Frontal cortex (tissue), 4 donors: Measurements from ENCODE around the gene PRKCH. TPM values are rescaled to one million over a fixed set of nuclear protein-coding genes. Genes with fewer than 3 reads are reported as not detected.
"Not testable (repeated sequence)": the region's sequence is repeated elsewhere in the genome, so short reads cannot be mapped to it uniquely, and the experiment has no call there.

Experiments
- DNase-seq, 2 donors: peaks; one replicate each; pipeline ENCODE4 v3.0.0; 2012; ENCODE audit warnings: low spot score in 2 of 2
- FAIRE-seq: peaks from 2 replicates; lab custom pipeline; 2012; peaks lifted over from hg19 to GRCh38; lab: Jason Lieb, UNC
- total RNA-seq: library from RNA; depleted of rRNA; stranded (reverse); fragments of >200 nt; gene quantifications from one replicate; pipeline ENCODE4 v1.2.3, GENCODE V29; 2014
- donor health status: control.
- donor health status: control.
- donor health status: control.

PRKCH gene
- total RNA-seq, 1 donor from 2014 or later: 21.6 TPM

GRCh38 chr14:61409782-61410181 is 88.4 kb downstream of the PRKCH start:
- DNase-seq (no peak), FAIRE-seq (no peak)

GRCh38 chr14:61415934-61416333 is 94.6 kb downstream of the PRKCH start:
- not testable (repeated sequence) for FAIRE-seq, DNase-seq

GRCh38 chr14:61416591-61416990 is 95.2 kb downstream of the PRKCH start:
- FAIRE-seq: no peak
- DNase-seq: no peak

- DNase-seq: no peak
- no peak for FAIRE-seq
Measured at GRCh38 chr14:61417141-61417540, 95.8 kb downstream of the PRKCH start.

- FAIRE-seq (no peak), DNase-seq (no peak)
Measured at GRCh38 chr14:61417883-61418455, 96.6 kb downstream of the PRKCH start.

- no peak for FAIRE-seq
- DNase-seq: no peak
Measured at GRCh38 chr14:61418746-61419145, 97.4 kb downstream of the PRKCH start.

GRCh38 chr14:61419201-61419600 is 97.8 kb downstream of the PRKCH start:
- FAIRE-seq: no peak
- DNase-seq: no peak

- no peak for FAIRE-seq
- DNase-seq: no peak
Measured at GRCh38 chr14:61420326-61420725, 98.9 kb downstream of the PRKCH start.

- DNase-seq (no peak), FAIRE-seq (no peak)
Measured at GRCh38 chr14:61421212-61421923, 100.0 kb downstream of the PRKCH start.

- no peak for DNase-seq
- no peak for FAIRE-seq
Measured at GRCh38 chr14:61426048-61426447, 104.7 kb downstream of the PRKCH start.

GRCh38 chr14:61428261-61428660 is 106.9 kb downstream of the PRKCH start:
- DNase-seq: no peak
- no peak for FAIRE-seq

- no peak for DNase-seq
- FAIRE-seq: no peak
Measured at GRCh38 chr14:61429316-61429715, 107.9 kb downstream of the PRKCH start.

- DNase-seq: no peak
- FAIRE-seq: no peak
Measured at GRCh38 chr14:61430066-61430757, 108.8 kb downstream of the PRKCH start.

GRCh38 chr14:61433169-61433568 is 111.8 kb downstream of the PRKCH start:
- FAIRE-seq (no peak), DNase-seq (no peak)

GRCh38 chr14:61433828-61434227 is 112.4 kb downstream of the PRKCH start:
- no peak for DNase-seq
- FAIRE-seq: no peak

GRCh38 chr14:61434311-61434710 is 112.9 kb downstream of the PRKCH start:
- DNase-seq: no peak
- no peak for FAIRE-seq

- no peak for FAIRE-seq
- no peak for DNase-seq
Measured at GRCh38 chr14:61435563-61436337, 114.4 kb downstream of the PRKCH start.

GRCh38 chr14:61437381-61437780 is 116.0 kb downstream of the PRKCH start:
- no peak for FAIRE-seq

GRCh38 chr14:61438036-61438435 is 116.7 kb downstream of the PRKCH start:
- FAIRE-seq: no peak
- DNase-seq: no peak

More at GRCh38 chr14:61437381-61437780, 116.0 kb downstream of the PRKCH start:
- no peak for DNase-seq

- no peak for DNase-seq
Measured at GRCh38 chr14:61438497-61438859, 117.1 kb downstream of the PRKCH start.

More at GRCh38 chr14:61438497-61438859, 117.1 kb downstream of the PRKCH start:
- no peak for FAIRE-seq
